H54 (cell line): Measurements from ENCODE around the gene NRARP.

Experiments used
- DNase-seq: peaks from one replicate; pipeline ENCODE4 v3.0.0; 2011; ENCODE audit warnings: low spot score, mixed read lengths; ENCODE audit not compliant: insufficient read length
- FAIRE-seq: peaks from 3 replicates; lab custom pipeline; 2011; peaks lifted over from hg19 to GRCh38; lab: Jason Lieb, UNC
- POLR2A ChIP-seq: IDR thresholded peaks from 2 replicates; pipeline ENCODE4 v1.6.1; 2011; ENCODE audit warnings: low read depth, mild to moderate bottlenecking, low read length

The NRARP gene

GRCh38 chr9:137309368-137310188 is 7.5 kb upstream of the NRARP start:
- FAIRE-seq (no peak), DNase-seq (no peak)
- TF ChIP-seq POLR2A = no peak

- FAIRE-seq (no peak), DNase-seq (no peak)
- no peak for TF ChIP-seq POLR2A
These were observed 6.1 kb upstream of the NRARP start for GRCh38 chr9:137308057-137308619.

- DNase-seq (no peak), FAIRE-seq (no peak)
- no peak for TF ChIP-seq POLR2A
These were observed 5.4 kb upstream of the NRARP start for GRCh38 chr9:137307255-137308056.

GRCh38 chr9:137306850-137307254 is 4.8 kb upstream of the NRARP start:
- DNase-seq = no peak
- TF ChIP-seq POLR2A = no peak
- FAIRE-seq = no peak

GRCh38 chr9:137306066-137306849 is 4.2 kb upstream of the NRARP start:
- TF ChIP-seq POLR2A = no peak
- FAIRE-seq (no peak), DNase-seq (no peak)

GRCh38 chr9:137305798-137306065 is 3.7 kb upstream of the NRARP start:
- DNase-seq = no peak
- no peak for TF ChIP-seq POLR2A
- FAIRE-seq = no peak

GRCh38 chr9:137305060-137305797 is 3.2 kb upstream of the NRARP start:
- no peak for DNase-seq
- no peak for TF ChIP-seq POLR2A
- FAIRE-seq = no peak

- no peak for TF ChIP-seq POLR2A
- no peak for DNase-seq
- FAIRE-seq = no peak
These were observed 2.5 kb upstream of the NRARP start for GRCh38 chr9:137304383-137305059.

GRCh38 chr9:137303893-137304382 is 1.9 kb upstream of the NRARP start:
- TF ChIP-seq POLR2A = no peak
- DNase-seq (no peak), FAIRE-seq (no peak)

- TF ChIP-seq POLR2A = no peak
- DNase-seq (no peak), FAIRE-seq (no peak)
These were observed 1.3 kb upstream of the NRARP start for GRCh38 chr9:137303151-137303892.

GRCh38 chr9:137302449-137303150 is 529 bp upstream of the NRARP start:
- no peak for TF ChIP-seq POLR2A
- FAIRE-seq = no peak
- peak; percentile 94 for DNase-seq
